ENCODE measurements around the gene MAP4.

The MAP4 gene

DNA sequence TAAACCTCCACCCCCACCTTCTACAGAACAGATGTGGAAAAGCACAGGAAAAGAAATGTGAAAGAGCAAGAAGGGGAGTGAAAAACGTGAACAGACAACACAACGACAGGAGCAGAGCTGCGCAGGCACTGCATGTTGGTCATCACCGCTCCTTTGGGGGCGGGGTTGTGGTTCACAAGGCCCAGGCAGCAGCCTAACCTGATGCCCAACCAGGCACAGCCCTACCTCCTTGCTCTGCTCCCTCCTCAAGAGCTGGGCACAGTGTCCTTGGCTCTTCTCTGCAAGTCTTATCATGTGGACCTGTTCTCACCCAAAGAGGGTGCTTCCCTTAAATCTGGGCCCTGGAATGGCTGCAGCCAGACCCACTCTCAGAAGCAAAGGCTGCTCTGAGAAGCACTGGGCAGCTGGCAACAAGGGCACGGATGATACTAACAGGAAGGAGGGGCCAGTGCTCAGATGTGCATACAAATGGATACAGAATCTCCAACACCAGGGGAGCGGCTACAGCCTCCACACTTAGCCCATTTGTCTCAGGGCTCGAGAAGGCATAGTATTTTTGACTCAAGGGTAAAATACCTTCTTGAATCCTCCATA is 148.7 kb downstream of the MAP4 start:
- no peak for DNase-seq (ENCODE audit: low read depth, low spot score)

DNA sequence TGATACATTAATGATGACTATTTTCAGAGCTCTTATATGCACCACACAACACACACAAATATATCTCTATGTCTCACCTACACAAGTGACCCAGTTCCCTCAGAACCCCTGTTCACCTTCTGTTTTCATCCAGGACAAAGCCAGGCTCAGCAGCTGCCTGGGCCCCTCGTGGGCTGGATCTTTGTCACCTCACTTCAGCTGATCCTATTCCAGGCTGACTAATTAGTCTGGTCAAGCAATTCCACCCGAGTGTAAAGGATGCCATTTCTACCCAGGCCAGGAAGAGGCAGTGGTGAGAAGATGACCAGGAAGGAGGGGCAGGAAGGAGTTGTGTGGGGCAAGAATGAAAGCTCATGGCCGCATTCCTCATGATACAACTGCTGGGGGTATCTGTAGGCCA is 151.0 kb downstream of the MAP4 start:
- no peak for DNase-seq (ENCODE audit: low read depth, low spot score)

DNA sequence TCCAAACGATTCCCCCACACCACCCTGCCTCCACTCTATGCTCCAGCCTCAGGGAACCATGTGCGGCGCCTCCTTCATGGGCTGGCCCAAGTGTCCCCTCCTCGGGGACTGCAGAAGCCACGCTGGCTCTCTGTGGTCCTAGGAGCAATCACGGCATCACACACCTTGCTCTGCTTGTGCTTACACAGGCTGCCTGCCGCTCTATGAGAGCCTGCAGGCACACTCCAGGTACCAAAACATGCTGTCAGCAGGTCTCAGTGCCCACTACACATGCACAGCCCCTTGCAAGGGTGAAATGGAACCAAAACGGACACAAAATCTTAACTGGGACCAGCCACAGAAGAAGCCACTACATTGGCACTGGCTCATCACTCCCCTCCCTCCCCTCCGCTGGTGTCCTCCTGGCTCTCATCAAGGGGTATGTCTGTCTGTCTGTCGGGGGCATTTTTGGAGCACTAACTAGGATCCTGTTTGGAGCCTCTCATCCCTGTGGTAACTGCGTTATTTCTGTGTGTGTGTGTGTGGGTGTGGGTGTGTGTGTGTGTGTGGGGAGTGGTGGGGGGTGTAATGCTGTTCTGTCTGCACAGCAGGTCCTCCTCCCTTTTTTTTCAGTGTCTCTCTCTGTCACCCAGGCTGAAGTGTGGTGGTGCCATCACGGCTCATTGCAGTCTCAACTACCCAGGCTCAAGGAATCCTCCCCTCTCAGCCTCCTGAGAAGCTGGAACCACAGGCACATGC is 152.7 kb downstream of the MAP4 start:
- DNase-seq (ENCODE audit: low read depth, low spot score): no peak

DNA sequence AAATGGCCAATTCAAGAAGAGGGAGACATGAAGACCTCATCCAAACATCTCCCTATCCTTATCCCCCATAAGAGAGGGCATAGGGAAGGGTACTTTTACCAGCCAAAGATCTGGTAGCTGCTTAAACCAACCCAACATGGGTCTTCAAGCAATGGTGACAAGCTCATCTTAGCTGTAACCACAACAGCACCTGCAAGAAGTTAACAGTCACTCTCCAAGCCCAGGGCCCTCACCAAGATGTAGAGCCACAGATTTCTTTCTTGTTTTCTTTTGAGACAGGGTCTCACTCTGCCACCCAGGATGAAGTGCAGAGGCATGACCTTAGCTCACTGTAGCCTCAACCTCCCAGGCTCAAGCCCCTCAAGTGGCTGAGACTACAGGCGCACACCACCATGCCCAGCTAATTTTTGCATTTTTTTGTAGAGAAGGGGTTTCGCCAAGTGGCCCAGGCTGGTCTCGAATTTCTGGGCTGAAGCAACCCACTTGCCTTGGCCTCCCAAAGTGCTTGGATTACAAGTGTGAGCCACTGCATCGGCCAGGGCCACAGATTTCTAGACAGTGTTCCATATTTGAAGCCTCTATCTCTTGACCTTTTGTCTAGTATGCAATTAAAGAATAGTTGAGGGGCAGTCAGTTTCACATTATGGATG is 156.1 kb downstream of the MAP4 start:
- no peak for DNase-seq (ENCODE audit: low read depth, low spot score)

DNA sequence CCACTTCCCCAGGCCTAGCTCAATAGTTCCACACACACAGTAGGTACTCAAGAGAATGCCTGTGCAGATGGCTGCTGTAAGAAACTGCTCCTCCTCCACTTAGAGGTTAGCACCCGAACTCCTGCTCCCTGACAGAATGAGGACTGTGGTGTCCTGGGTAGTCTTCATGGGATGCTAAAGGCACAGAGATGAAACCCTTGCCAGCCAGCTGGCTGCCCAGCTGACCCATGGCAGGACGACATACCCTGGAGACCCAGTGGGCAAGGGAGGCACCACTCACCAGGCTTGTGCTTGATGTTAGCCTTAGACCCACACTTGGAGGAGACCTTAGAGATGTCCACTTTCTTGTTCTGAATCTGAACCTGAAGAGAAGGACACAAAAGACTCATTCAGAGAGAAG is 159.1 kb downstream of the MAP4 start:
- DNase-seq (ENCODE audit: low read depth, low spot score): no peak

DNA sequence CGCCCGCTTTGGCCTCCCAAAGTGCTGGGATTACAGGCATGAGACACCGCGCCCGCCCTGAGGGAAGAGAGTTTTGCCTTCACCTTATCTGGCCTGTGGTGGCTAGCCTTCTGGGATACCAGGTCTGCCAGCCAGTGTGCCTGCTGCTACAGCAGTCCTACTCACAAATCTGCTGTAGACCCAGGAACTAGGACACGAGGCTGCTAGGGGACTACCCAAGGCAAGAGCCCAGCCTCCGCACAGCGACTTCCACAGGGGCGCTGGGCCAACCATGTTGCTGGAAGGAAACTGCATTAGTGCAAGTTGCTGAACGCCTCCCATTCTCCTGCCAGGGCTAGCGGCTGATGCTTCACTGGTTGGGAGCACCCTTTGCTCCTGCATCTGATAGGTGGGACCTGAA is 159.5 kb downstream of the MAP4 start:
- DNase-seq (ENCODE audit: low read depth, low spot score): no peak

DNA sequence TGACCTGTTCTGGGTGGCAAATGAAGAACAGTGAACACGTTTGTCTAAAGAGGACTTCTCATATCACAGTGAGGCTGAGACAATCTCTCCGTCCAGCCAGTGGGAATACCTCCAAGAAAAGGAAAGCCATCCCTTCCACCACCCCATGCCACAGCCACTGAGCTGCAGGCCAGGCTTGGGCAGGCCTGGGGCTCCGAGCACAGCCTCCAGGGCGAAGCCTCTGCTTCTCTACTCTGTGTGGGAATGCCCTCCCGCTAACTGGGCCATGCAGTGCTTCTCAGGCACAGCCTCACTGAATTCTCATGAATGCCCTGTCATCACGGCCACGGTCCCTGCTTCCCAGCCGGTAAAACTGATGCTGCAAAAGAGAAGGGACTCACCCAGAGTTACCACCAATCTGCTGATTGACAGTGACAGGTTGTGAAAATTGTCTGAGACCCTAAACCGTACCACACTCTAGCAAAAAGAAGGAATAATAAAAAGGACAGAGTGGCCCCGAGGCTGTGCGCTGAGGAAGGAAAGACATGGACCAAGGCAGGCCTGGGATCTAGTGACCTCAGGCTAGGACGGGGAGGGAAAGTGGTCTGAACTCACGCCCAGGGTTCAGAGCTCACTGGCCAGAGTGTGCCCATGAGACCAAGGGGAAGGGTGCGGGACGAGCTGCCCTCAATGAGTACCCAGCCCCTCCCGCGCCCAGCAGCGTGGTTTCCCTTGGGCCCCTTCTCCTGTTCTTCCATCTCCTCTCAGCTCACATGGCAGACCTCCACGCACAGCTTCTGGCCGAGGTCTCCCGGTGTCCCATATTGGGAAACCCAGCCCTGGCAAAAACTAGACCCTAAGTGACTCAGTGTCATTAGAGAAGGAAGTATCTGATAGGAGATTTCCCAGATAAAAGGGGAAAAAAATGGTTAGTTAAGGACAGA is 160.5 kb downstream of the MAP4 start:
- DNase-seq (ENCODE audit: low read depth, low spot score): no peak

DNA sequence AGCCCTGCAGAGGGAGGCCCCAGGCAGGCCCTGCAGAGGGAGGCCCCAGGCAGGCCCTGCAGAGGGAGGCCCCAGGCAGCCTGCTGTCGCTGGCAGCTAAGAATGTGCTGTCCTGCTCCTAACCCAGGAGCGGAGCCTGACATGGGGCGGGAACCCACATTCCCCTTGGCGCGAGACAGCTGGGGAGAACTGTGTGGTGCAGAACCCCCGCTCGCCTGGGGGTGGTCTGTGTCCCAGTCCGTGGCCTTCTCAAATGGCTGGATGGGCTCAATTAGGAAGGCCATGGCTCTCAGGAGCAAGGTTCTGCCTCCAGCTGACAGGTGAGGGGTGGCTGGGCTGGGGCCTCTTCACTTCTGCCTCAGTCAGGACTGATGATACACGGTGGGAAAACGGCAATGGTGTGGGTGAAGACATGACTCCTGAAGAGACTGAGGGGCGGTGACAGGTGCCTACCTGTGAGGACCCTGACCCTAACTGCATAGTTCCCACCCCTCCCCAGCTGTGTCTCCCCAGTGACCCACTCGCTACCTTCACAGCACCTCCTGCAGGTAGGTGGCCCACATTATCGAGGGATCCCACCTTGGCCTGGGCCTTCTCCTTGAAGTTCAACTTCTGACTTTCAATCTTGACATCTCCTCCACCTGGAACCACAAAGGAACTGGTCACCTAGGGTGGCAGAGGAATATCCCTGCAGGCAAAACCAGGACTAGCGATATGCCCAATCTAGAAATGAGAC is 161.3 kb downstream of the MAP4 start:
- no peak for DNase-seq (ENCODE audit: low read depth, low spot score)

DNA sequence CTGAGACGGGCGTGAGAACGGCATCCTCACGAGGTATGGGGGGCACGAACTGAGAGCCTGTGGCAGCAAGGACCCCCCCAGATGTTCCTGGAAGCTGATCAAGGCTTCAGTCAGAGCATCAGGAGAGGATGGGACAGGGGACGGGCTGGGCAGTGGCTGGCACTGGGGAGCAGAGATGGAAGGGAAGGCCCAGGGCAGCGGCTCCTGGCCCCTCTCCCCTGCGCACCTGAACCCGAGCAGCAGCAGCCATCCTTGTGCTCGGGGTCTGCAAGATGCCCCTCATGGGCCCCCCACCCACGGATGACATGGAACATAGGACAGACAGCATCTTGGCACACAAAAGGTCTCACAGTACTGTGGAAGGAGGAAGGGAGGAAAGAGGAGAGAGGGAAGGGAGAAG is 161.9 kb downstream of the MAP4 start:
- no peak for DNase-seq (ENCODE audit: low read depth, low spot score)

DNA sequence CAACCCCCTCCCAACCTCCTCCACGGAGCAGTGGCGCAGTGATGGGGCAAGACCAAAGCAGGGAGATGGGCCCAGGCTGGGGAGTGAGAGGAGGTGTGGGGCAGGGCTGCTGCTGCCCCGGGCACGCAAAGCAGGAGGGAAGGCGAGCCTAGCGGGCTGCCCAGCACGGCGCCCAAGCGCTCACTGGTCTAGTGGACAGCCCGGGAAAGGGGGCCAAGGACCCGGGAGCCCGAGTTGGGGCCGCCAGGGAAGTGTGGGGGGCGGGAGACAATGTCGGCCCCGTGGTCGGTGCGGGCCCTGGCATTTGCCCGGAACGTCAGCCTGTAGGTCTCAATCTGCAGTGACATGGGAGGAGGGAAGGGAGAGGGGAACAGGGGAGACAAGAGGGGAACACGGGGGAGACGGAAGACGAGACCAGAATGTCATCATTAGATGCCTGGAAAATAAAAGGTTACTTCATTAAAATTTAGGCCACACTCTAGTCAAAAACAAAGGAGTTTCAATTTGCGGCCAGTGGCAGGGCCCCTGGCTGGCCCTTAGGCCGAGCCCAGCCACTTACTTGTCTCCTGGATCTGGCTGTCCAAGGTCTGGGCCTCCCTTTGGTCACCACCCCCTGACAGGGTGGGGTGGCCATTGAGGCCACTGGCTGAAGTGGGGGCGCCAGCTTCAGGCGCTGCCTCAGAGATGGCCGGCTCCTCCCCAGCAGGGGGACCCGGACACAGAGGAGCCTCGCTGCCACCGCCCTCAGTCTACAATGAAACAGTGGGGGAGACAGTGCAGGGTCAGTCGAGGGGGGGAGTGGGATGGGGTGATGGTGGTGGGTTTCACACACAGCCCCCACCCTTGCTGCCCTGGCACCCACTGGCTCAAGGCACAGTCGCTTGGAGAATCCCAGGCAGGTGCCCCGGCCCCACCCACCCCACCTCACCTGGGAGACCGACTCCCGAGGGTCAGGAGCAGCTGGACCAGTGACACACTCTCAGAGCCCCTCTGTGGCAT is 163.3 kb downstream of the MAP4 start:
- no peak for DNase-seq (ENCODE audit: low read depth, low spot score)

DNA sequence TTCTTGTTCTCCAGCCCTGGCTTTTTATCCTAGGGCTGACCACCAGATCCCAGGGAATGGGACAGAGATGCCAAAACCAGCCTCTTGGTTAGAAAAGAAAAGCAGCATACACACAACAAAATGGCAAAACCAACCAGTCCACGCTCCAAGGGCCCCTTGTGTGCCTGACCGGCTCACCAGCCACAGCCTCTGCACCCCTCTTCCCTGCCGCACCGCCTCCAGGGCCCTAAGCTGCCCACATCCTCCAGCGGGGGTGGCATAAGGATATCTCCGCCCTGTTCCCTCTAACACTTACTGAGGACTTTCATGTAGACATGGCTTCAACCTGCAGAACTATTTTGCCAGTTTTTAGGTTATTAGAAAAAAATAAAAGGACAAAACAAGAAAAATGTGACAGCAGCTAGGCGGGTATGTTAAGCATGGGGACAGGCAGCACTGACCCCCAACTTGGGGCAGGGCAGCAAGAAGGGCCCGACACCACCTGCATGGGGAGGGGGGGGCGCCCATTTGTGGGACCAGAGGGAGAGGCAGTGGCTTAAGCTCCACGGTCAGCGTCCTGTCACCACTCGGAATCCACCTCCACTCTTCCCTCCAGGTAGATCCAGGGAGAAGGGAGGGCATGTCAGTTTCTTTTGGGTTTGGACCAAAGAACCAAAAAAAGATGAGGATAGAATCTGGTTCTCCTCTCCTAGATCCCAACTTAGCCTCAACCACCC is 164.2 kb downstream of the MAP4 start:
- no peak for DNase-seq (ENCODE audit: low read depth, low spot score)

DNA sequence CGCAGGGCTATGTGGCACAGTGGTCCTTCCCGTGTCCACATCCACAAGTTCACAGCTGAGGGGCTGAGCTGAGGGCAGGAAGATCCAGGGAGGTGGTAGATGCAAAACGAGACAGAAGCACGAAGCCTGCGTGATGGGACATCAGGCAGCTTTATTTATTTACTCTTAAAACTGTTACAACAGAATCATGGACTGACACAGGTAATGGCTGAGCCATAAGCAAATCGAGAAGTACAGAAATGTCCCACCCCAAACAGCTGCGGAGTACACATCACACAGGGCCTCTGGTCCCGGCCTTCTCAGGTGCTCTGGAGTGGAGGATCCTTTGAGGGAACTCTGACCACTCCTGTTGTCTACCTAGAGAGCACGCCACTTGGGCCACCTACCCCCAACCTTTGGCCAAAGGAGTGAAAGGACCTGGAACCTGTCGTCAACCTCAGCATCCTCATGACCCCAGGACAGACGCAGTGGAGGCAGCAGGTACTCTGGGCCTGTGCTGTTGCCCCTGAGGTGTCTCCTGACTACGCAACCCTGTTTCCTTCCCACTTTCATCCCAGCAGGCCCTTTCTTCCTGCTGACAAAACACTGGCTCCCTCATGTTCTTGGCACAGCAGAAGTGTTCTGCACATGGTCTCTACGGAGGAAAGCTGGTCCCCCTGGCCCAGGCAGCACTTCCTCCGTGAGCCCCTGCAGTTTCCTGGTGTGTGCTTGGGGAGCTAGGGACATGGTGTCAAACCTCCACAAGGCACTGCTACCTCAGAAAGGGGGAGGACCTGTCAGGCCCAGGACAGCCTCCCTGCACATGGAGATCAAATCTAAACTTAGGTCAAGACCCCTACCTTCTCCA is 165.4 kb downstream of the MAP4 start:
- DNase-seq (ENCODE audit: low read depth, low spot score): no peak

DNA sequence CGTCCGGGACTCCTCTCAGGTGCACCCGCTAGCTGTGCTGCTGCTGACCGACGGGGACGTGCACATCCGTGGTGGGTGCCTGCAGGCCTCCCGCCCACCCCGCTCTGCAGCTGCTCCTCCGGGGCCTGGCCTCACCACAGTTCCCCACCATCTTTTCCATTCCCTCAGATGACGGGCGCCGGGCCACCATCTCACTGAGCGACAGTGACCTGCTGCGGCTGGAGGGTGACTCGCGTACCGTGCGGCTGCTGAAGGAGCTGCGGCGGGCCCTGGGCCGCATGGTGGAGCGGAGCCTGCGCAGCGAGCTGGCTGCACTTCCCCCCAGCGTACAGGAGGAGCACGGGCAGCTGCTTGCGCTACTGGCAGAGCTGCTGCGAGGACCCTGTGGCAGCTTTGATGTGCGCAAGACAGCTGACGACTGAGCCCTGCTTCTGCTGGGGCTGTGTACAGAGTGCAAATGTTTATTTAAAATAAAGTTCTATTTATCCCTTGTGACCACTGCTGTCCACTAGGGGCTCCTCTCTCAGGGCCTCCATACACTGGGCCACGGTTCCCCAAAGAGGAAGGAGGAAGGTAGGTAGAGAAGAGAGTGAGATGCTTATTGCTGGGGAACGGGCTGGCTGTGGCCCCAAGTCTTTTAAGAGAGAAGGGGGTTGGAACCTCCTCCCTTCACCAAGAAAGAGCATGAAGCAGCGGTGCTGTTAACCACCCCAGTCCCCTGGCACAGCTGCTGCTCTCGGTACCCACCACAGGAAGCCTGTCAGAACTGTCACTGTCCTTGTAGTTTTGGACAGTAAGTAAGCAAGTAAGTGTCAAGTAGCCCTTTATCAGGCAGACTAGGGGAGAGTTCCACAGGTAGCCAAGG is 166.3 kb downstream of the MAP4 start:
- peak; percentile 24 for DNase-seq (ENCODE audit: low read depth, low spot score)

DNA sequence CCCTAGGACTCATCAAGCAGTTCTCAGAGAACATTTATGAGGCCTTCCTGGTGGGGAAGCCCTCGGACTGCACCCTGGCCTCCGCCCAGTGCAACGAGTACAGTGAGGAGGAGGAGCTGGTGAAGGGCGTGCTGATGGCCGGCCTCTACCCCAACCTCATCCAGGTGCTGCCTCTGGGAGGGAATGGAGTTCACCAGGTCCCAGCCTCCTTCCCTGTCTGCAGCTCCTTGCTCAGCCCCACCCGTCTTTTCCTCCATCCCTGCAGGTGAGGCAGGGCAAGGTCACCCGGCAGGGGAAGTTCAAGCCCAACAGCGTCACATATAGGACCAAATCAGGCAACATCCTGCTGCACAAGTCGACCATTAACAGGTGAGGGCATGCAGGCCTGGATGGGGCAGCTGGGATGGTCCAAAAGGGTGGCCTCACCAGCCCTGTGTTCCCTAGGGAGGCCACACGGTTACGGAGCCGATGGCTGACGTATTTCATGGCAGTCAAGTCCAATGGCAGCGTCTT is 167.0 kb downstream of the MAP4 start:
- DNase-seq (ENCODE audit: low read depth, low spot score): no peak

DNA sequence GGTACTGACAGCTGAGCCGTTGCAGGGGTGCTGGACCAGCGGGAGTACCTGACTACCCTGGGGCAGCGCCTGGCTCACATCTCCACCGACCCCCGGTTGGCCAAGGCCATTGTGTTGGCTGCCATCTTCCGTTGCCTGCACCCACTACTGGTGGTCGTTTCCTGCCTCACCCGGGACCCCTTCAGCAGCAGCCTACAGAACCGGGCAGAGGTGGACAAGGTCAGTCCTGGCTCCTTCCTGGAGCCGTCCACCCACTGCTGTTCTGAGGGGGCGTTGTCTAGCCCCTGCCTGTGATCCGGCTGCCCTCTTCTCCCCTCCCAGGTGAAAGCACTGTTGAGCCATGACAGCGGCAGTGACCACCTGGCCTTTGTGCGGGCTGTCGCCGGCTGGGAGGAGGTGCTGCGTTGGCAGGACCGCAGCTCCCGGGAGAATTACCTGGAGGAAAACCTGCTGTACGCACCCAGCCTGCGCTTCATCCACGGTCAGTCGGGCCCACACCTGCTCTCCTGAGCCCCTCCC is 167.6 kb downstream of the MAP4 start:
- no peak for DNase-seq (ENCODE audit: low read depth, low spot score)

DNA sequence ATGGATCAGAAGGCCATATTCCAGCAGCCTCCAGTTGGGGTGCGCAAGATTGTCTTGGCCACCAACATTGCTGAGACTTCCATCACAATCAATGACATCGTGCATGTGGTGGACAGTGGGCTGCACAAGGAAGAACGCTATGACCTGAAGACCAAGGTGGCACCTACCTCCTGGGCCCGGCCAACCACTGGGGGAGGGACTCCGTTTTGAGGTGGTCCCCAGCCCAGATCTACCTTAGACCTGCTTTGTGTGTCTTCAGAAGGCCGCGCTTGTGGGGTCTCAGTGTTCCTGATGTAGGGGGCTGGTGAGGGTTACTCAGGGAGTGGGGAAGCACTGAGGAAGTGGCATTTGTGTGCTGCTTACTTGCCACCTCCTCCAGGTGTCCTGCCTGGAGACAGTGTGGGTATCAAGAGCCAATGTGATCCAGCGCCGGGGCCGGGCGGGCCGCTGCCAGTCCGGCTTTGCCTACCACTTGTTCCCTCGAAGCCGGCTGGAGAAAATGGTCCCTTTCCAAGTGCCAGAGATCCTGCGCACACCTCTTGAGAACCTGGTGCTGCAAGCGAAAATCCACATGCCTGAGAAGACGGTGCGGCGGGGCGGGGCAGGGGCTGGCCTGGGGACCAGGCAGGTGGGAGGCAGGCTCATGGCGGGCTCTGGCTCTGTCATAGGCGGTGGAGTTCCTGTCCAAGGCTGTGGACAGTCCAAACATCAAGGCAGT is 168.3 kb downstream of the MAP4 start:
- DNase-seq (ENCODE audit: low read depth, low spot score): no peak
